ENCODE results near the gene LDB1.

Gene LDB1

DNA sequence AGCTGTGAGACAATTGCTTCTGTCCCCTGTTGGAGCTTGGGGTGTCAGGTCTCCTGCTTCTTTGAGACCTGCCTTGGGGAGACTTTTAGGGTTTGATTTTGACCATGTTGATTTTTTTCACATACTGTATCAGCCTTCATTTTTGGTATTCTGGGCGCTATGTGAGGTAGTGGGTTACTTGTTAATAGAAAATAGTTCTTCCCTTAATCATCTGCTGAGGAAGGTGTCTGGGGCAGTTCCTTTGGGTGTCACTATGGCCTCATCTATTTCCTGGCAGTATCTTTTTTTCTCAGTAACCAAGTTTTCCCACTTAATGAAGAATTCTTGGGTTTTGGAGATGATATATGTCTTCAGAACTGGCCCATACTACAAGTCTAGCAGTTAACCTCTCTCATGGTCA, 27.4 kb upstream of the LDB1 start:
- ATAC-seq (replicated peaks) (no peak), DNase-seq (no peak)
- no peak overlapping the region for H3K4me3 Mint-ChIP-seq
- H3K27me3 Mint-ChIP-seq = no peaks in the 10 kb centered on the region
- peak overlapping the region; percentile 70 for H3K27ac Mint-ChIP-seq
- H3K9me3 Mint-ChIP-seq = no peaks in the 10 kb centered on the region
- peaks cover 74 to 81% of the 10 kb centered on the region in 2 donors for H3K36me3 Mint-ChIP-seq
- peaks cover 26 to 37% of the 10 kb centered on the region in 2 donors for H3K4me1 Mint-ChIP-seq

DNA sequence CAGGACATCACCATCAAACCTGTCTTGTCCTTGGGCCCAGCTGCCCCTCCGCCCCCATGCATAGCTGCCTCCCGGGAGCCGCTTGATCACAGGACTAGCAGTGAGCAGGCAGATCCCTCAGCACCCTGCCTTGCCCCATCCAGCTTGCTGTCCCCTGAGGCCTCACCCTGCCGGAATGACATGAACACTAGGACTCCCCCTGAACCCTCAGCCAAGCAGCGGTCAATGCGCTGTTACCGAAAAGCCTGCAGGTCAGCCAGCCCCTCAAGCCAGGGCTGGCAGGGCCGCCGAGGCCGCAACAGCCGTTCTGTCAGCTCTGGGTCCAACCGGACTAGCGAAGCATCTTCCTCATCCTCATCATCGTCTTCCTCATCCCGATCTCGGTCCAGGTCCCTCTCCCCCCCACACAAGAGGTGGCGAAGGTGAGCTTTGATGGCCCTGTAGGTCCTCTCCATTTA, 26.8 kb upstream of the LDB1 start:
- Mint-ChIP-seq H3K4me1 (peaks cover 26 to 33% of the 10 kb centered on the region in 2 donors), H3K27ac (peak overlapping the region; percentile 68), H3K27me3 (no peaks in the 10 kb centered on the region), H3K4me3 (peak overlapping the region; percentile 8 to 14), H3K9me3 (no peaks in the 10 kb centered on the region), H3K36me3 (peaks cover 71 to 77% of the 10 kb centered on the region in 2 donors)
- ATAC-seq (replicated peaks) (no peak), DNase-seq (no peak)

DNA sequence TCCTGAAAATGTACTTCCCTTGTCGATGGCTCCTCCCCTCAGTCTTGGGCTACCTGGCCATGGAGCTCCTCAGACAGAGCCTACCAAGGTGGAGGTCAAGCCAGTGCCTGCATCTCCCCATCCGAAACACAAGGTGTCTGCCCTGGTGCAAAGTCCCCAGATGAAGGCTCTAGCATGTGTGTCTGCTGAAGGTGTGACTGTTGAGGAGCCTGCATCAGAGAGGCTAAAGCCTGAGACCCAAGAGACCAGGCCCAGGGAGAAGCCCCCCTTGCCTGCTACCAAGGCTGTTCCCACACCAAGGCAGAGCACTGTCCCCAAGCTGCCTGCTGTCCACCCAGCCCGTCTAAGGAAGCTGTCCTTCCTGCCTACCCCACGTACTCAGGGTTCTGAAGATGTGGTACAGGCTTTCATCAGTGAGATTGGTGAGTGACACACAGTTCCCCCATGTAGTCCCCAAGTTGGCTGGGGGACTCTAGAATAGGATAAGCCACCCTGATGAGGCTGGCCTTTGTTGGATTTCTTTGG, 21.5 kb upstream of the LDB1 start:
- peaks cover 21 to 33% of the 10 kb centered on the region in 2 donors for H3K4me1 Mint-ChIP-seq
- ATAC-seq (replicated peaks) (no peak), DNase-seq (no peak)
- peaks cover 58 to 73% of the 10 kb centered on the region in 2 donors for H3K36me3 Mint-ChIP-seq
- H3K27me3 Mint-ChIP-seq = no peaks in the 10 kb centered on the region
- H3K9me3 Mint-ChIP-seq = no peaks in the 10 kb centered on the region
- peak overlapping the region; percentile 62 for H3K27ac Mint-ChIP-seq
- no peak overlapping the region for H3K4me3 Mint-ChIP-seq

DNA sequence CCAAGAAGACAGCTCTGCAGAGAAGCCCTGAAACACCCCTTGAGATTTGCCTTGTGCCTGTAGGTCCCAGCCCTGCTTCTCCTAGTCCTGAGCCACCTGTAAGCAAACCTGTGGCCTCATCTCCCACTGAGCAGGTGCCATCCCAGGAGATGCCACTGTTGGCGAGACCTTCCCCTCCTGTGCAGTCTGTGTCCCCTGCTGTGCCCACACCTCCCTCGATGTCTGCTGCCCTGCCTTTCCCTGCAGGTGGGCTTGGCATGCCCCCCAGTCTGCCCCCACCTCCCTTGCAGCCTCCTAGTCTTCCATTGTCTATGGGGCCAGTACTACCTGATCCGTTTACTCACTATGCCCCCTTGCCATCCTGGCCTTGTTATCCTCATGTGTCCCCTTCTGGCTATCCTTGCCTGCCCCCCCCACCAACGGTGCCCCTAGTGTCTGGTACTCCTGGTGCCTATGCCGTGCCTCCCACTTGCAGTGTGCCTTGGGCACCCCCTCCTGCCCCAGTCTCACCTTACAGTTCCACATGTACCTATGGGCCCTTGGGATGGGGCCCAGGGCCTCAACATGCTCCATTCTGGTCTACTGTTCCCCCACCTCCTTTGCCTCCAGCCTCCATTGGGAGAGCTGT, 20.9 kb upstream of the LDB1 start:
- peaks cover 54 to 67% of the 10 kb centered on the region in 2 donors for H3K36me3 Mint-ChIP-seq
- H3K27ac Mint-ChIP-seq = no peak overlapping the region
- no peak overlapping the region for H3K4me3 Mint-ChIP-seq
- H3K27me3 Mint-ChIP-seq = no peaks in the 10 kb centered on the region
- DNase-seq (no peak), ATAC-seq (replicated peaks) (no peak)
- H3K4me1 Mint-ChIP-seq = peaks cover 20 to 37% of the 10 kb centered on the region in 2 donors
- no peaks in the 10 kb centered on the region for H3K9me3 Mint-ChIP-seq

DNA sequence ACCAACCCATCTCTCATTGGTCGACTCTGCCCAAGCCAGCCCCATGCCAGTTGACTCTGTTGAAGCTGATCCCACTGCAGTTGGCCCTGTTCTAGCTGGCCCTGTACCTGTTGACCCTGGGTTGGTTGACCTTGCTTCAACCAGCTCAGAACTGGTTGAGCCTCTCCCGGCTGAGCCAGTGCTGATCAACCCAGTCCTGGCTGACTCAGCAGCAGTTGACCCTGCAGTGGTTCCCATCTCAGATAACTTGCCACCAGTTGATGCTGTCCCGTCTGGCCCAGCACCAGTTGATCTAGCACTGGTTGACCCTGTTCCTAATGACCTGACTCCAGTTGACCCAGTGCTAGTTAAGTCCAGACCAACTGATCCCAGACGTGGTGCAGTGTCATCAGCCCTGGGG, 20.1 kb upstream of the LDB1 start:
- Mint-ChIP-seq H3K4me3 (no peak overlapping the region), H3K9me3 (no peaks in the 10 kb centered on the region), H3K27me3 (no peaks in the 10 kb centered on the region), H3K4me1 (peaks cover 23 to 45% of the 10 kb centered on the region in 2 donors), H3K36me3 (peaks cover 52 to 67% of the 10 kb centered on the region in 2 donors), H3K27ac (no peak overlapping the region)
- ATAC-seq (replicated peaks) (no peak), DNase-seq (no peak)

DNA sequence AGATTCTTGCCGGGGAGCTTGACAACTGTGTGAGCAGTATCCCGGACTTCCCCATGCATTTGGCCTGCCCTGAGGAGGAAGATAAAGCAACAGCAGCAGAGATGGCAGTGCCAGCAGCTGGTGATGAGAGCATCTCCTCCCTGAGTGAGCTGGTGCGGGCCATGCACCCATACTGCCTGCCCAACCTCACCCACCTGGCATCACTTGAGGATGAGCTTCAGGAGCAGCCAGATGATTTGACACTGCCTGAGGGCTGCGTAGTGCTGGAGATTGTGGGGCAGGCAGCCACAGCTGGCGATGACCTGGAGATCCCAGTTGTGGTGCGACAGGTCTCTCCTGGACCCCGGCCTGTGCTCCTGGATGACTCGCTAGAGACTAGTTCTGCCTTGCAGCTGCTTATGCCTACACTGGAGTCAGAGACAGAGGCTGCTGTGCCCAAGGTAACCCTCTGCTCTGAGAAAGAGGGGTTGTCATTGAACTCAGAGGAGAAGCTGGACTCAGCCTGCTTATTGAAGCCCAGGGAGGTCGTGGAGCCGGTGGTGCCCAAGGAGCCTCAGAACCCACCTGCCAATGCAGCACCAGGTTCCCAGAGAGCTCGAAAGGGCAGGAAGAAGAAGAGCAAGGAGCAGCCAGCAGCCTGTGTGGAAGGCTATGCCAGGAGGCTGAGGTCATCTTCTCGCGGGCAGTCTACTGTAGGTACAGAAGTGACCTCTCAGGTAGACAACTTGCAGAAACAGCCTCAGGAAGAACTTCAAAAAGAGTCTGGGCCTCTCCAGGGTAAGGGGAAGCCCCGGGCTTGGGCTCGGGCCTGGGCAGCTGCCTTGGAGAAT, 19.3 kb upstream of the LDB1 start:
- Mint-ChIP-seq H3K4me3 (no peak overlapping the region), H3K36me3 (peaks cover 49 to 68% of the 10 kb centered on the region in 2 donors), H3K27me3 (no peaks in the 10 kb centered on the region), H3K27ac (peak overlapping the region; percentile 4), H3K9me3 (no peaks in the 10 kb centered on the region), H3K4me1 (peaks cover 29 to 52% of the 10 kb centered on the region in 2 donors)
- DNase-seq = no peak
- no peak for ATAC-seq (replicated peaks)

DNA sequence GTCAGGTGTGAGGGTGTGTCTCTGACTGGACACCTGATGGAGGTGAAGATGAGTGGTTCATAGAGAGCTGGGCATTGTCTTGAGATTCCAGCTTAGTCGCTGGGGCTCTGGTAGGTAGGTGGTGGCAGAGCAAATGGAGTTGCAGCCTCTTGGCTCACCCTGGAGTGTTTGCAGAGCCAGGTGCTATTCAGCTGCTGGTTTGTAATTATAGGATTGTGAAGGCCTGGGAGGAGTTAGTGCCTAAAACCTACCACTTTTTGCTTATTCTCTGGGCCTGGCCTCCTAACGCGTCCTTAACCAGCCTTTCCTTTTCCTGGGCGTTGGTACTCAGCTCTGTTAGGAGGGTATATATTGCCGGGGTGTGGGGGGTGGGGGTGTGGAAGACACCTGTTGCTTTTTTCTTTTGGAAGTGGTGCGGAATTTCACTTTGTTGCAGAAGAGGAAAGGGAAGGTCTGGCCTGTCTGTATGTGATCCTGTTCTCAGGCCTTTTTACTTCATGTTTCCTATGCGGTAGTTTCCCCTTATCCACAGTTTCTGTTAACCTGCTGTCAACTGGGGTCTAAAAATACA, 15.9 kb upstream of the LDB1 start:
- DNase-seq (no peak), ATAC-seq (replicated peaks) (no peak)
- Mint-ChIP-seq H3K27me3 (no peaks in the 10 kb centered on the region), H3K36me3 (peaks cover 39 to 54% of the 10 kb centered on the region in 2 donors), H3K4me1 (peaks cover 30 to 50% of the 10 kb centered on the region in 2 donors), H3K9me3 (no peaks in the 10 kb centered on the region), H3K27ac (peak overlapping the region; percentile 7), H3K4me3 (peak overlapping the region in 1 of 2 donors; percentile 33)

DNA sequence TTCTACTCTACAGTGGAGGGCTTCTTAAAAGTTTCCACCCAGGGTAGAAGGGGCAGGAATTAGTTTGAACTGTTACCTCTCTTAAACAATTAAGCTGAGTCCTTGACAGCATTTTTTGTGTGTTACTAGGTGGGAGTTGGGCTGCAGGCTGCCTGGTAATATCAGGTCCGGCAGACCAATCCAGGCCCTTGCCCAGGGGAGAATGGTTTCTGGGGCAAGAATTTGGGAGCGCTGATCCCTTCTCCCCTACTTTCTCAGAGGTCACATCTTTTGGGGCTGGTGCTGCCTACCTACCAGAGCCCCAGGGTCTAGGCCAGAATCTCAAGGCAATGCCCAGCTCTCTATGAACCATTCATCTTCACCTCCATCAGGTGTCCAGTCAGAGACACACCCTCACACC, 14.2 kb upstream of the LDB1 start:
- Mint-ChIP-seq H3K27ac (peak overlapping the region; percentile 99), H3K9me3 (no peaks in the 10 kb centered on the region), H3K4me1 (peaks cover 26 to 39% of the 10 kb centered on the region in 2 donors), H3K36me3 (peaks cover 25 to 38% of the 10 kb centered on the region in 2 donors), H3K4me3 (peak overlapping the region; percentile 92 to 95), H3K27me3 (no peaks in the 10 kb centered on the region)
- ATAC-seq (replicated peaks) (no peak), DNase-seq (no peak)

DNA sequence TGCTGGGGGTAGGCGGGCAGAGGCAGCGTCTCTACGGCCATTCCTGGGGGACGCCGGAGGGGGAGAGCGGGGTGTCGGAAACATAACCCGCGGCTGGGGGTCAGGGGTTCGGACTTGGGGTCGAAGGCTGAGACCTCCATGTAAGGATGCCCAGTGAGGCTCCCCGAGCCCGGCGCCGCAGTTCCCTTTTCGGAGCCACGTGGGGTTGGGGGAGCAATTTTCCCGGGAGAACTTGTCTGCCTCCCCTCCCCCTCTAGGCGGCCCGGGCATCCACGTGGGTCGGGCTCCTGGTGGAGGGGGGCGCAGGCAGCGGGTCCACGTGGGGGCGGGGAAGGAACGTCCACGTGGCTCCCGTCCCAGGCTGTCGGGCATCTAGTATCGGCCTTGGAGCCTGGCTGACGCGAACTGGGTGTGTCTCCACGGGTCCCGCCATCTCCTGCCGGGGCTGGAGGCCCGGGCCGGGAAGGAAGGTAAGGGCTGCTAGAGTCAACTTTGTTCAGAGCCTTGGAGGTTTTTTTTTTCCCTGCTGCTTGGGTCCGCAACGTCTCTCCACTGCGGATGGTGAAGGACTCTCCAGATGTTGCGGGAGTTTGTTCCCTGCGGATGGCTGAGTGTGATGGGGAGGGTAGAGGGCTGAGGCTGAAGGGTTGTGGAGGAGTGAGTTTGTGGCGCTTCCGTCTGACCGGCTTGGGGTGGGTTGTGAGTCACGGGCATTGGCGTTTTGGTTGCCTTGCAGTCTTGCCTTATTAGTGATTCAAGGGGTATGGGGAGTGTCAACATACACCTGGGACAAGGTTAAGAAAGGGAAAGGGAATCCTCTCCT, 13.4 kb upstream of the LDB1 start:
- H3K36me3 Mint-ChIP-seq = peaks cover 20 to 30% of the 10 kb centered on the region in 2 donors
- H3K4me3 Mint-ChIP-seq = peak overlapping the region; percentile 92 to 95
- DNase-seq (peak; percentile 65), ATAC-seq (replicated peaks) (peak; percentile 45 to 50)
- H3K27me3 Mint-ChIP-seq = no peaks in the 10 kb centered on the region
- peaks cover 24 to 39% of the 10 kb centered on the region in 2 donors for H3K4me1 Mint-ChIP-seq
- no peaks in the 10 kb centered on the region for H3K9me3 Mint-ChIP-seq
- peak overlapping the region; percentile 99 for H3K27ac Mint-ChIP-seq

DNA sequence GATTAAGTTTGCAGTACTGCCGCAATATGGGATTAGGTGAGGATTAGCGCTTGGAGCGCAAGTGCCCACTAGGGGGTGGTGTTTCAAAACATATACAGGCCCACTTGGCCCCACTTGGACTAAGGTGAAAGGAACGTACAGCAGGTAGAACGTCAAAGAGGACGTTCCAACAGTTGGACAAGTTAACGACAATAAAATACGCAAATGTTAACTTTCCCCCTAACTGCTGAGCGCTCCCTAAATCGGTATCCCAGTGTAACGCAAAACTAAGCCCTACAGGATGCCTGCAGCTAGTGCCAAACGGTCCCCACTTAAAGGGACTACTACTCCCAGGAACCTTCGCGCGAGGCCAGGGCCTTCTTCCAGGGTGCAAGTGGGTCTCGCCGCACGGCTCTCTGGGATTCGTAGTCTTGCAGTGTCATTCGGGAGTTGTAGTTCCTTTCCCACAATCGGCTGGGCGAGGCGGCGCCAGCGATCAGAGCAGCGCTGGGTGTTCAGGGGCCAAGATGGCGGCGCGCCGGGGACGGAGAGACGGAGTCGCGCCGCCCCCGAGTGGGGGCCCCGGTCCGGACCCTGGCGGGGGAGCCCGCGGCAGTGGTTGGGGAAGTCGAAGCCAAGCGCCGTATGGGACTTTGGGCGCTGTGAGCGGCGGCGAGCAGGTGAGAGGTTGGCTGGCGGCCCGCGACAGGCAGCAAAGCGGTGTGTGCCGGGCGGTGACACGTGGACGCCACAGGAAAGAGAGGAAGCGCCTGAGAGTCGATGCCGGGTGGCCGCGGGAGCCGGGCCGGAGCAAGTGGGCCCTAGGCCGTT, 12.6 kb upstream of the LDB1 start, which contains the start of gene PPRC1:
PPRC1 (plus strand) TSS at position 478 of the 810 bp plus-strand sequence; CDS start at position 507, 29 bp downstream.
- peak within 1 kb of the TSS; percentile 92 to 95 for H3K4me3 Mint-ChIP-seq
- peak within 1 kb of the TSS; percentile 99 for H3K27ac Mint-ChIP-seq
- no peaks in the 10 kb centered on the region for H3K27me3 Mint-ChIP-seq
- ATAC-seq (replicated peaks) (peak; percentile 94), DNase-seq (peak; percentile 96)
- H3K4me1 Mint-ChIP-seq = peaks cover 24 to 38% of the 10 kb centered on the region in 2 donors
- H3K9me3 Mint-ChIP-seq = no peaks in the 10 kb centered on the region
- H3K36me3 Mint-ChIP-seq = peaks cover 20 to 30% of the 10 kb centered on the region in 2 donors

DNA sequence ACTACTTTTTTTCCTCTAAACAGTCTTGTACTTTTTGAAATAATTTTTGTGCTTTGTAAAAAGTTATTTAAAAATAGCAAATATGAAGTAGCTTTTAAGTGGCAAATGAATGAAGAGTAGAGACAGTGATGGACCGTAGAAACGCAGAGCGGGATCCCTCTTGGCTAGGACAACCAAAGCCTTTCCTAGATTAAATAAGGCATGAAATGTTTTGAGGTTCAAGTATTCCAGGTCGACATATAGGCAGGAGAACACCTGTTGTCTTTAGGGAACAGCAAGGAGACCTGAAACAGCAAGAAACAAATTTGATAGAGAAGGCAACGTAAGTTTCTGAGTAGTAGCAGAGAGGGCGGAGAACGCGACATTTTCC, 12.0 kb upstream of the LDB1 start:
- Mint-ChIP-seq H3K36me3 (peaks cover 17 to 27% of the 10 kb centered on the region in 2 donors), H3K4me1 (peaks cover 24 to 32% of the 10 kb centered on the region in 2 donors), H3K27me3 (no peaks in the 10 kb centered on the region), H3K9me3 (no peaks in the 10 kb centered on the region), H3K27ac (no peak overlapping the region), H3K4me3 (peak overlapping the region; percentile 92 to 95)
- ATAC-seq (replicated peaks) (no peak), DNase-seq (no peak)

DNA sequence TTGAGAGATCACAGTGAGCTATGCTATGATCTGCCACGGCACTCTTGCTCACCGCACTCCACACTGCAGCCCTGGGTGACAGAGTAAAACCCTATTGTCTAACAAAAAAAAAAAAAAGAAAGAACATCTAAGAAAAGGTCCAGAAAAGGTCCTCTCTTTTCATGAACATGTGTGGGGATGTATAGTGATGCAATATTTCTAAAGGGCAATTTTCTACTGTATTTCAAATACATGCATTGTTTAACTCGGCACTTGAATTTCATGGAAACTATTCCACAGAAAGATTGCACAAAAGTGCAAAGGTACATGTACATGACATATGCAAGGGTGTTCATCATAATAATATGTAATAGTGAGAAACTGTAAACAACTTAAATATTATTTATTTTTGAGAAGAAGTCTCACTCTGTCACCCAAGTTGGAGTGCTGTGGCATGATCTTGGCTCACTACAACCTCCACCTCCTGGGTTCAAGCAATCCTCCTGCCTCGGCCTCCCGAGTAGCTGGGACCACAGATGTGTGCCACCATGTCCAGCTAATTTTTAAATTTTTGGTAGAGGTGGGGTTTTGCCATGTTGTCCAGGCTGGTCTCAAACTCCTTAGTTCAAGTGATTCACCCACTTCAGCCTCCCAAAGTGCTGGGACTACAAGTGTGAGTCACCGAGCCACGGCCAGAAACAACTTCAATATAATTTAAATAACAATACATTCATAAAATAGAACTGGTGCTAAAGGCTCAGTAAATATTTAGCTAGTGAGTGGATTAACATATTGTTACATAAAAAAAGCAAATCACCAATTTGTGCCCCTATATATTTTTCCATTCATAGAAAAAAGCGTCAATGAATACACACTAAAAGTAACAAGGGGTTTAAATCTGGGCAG, 11.4 kb upstream of the LDB1 start:
- Mint-ChIP-seq H3K4me3 (no peak overlapping the region), H3K27me3 (no peaks in the 10 kb centered on the region), H3K27ac (no peak overlapping the region), H3K36me3 (peaks cover 17 to 27% of the 10 kb centered on the region in 2 donors), H3K9me3 (no peaks in the 10 kb centered on the region), H3K4me1 (peaks cover 24 to 28% of the 10 kb centered on the region in 2 donors)
- DNase-seq = no peak
- ATAC-seq (replicated peaks) = no peak
